Esophagus muscularis mucosa (tissue), 3 donors: Measurements from ENCODE around the gene CRTAP.

Source experiments
- CTCF ChIP-seq, 3 experiments: fragments of 200-600 bp in 2 of 3; fragments of 450-650 bp in 1 of 3; sonication (generic) in 2 of 3; IDR thresholded peaks; one replicate each; pipeline ENCODE4 v1.5.1; 2017 to 2019; ENCODE audit warnings: antibody characterized with exemption in 3 of 3, mild to moderate bottlenecking in 2 of 3, moderate library complexity in 1 of 3
- POLR2A ChIP-seq: fragments of 450-650 bp; IDR thresholded peaks from one replicate; pipeline ENCODE4 v1.6.1; 2017; ENCODE audit warnings: antibody characterized with exemption, moderate library complexity, mild to moderate bottlenecking, low read depth
- POLR2AphosphoS5 ChIP-seq, 2 donors: sonication (generic); formaldehyde crosslinking; IDR thresholded peaks; one replicate each; pipeline ENCODE4 v1.6.1; 2017; ENCODE audit warnings: antibody characterized with exemption in 2 of 2

- TF ChIP-seq CTCF (IDR thresholded peaks at IDR 0.05) (no peak), POLR2A (no peak), POLR2AphosphoS5 (IDR thresholded peaks at IDR 0.05) (no peak)
Measured at GRCh38 chr3:33173103-33173502, 59.3 kb downstream of the CRTAP start.
